Ovary (tissue), 9 donors: ENCODE measurements around the gene GNG12. TPM values are rescaled to one million over a fixed set of nuclear protein-coding genes. Genes with fewer than 3 reads are reported as not detected.

ENCODE experiments used
- DNase-seq, 5 donors: peaks; one replicate each; pipeline ENCODE4 v3.0.0-alpha.2; 2019 to 2020
- H3K27ac ChIP-seq, 2 donors: fragments of 200-600 bp; one replicate each; pipeline versions ENCODE4 v1.5.1 to v1.8.0; 2019 to 2022
- H3K27me3 ChIP-seq: fragments of 200-600 bp; one replicate; pipeline ENCODE4 v1.8.0; 2022
- H3K36me3 ChIP-seq: fragments of 200-600 bp; sonication (generic); one replicate; pipeline ENCODE4 v1.5.1; 2019
- H3K4me1 ChIP-seq: one replicate; pipeline ENCODE4 v1.8.1; 2013; ENCODE audit warnings: mild to moderate bottlenecking, moderate library complexity; ENCODE audit not compliant: insufficient read depth
- H3K4me3 ChIP-seq: fragments of 200-600 bp; sonication (generic); one replicate; pipeline ENCODE4 v1.5.1; 2017
- H3K9me3 ChIP-seq, 2 donors: fragments of 200-600 bp in 1 of 2; sonication (generic) in 1 of 2; one replicate each; pipeline versions ENCODE4 v1.5.1 to v1.8.1; 2013 to 2019; ENCODE audit warnings: mild to moderate bottlenecking in 1 of 2, moderate library complexity in 1 of 2
- EP300 ChIP-seq: sonication (generic); formaldehyde crosslinking; IDR thresholded peaks from one replicate; pipeline ENCODE4 v1.6.1; 2017; ENCODE audit warnings: antibody characterized with exemption
- POLR2A ChIP-seq: fragments of 450-650 bp; IDR thresholded peaks from one replicate; pipeline ENCODE4 v1.6.1; 2017; ENCODE audit warnings: antibody characterized with exemption, mild to moderate bottlenecking, moderate library complexity
- WGBS, 3 donors: extraction: QIAGEN DNeasy Blood & Tissue Kit in 1 of 3; methylation state at CpG; one replicate each; pipeline versions ENCODE4 v1.1.5 to v1.1.7; 2013 to 2017; 5-methylcytosine and 5-hydroxymethylcytosine counted together
- intact Hi-C, 4 donors: fragments of 100-400 bp; cut with DNase I; formaldehyde crosslinking; loops; one replicate each; pipeline versions ENCODE4 v1.11.0 to v1.15.1; 2022 to 2023
- polyA plus RNA-seq, 2 donors: library from polyadenylated mRNA; stranded (reverse); fragments of 200-250 nt in 1 of 2; fragments of 350-450 nt in 1 of 2; fragmentation: Illumina TruSeq in 1 of 2; extraction: RNeasy Lipid Tissue Mini Kit (QIAGEN cat#74804) in 1 of 2; gene quantifications; one replicate each; pipeline ENCODE4 v1.2.3, GENCODE V29; 2013 to 2014
- total RNA-seq, 7 donors: library from RNA; depleted of rRNA in 2 of 7; stranded (reverse); fragments of >200 nt in 2 of 7; fragmentation: NEBNext Ultra II Directional in 3 of 7; extraction: Animal tissue kit (Norgen Biotek cat#: 25700) in 3 of 7; gene quantifications; one replicate each; pipeline versions ENCODE4 v1.1.0 to v1.2.4, GENCODE V29; 2016 to 2023
- TF ChIP-seq, protein P1 (sequence below), 3 donors: fragments of 450-650 bp in 2 of 3; fragments of 200-600 bp in 1 of 3; IDR thresholded peaks; one replicate each; pipeline versions ENCODE4 v1.5.1 to v1.8.0; 2016 to 2022; ENCODE audit warnings: antibody characterized with exemption in 3 of 3, mild to moderate bottlenecking in 1 of 3
- donor health status: DM: no; HTN: no; CAD: no; lungs with moderate emphysema.
- donor health status: DM: no; HTN: no; CAD: no.
- donor health status: Bipolar disorder and iron deficiency.
- donor health status: DM: yes; HTN: yes; CAD: no.
- donor health status: DM: no; HTN: no; CAD: no.
- donor health status: DM: yes; HTN: yes; CAD: no.

GNG12 gene
- total and polyA plus RNA-seq, 9 donors, result 41.0 to 121 (median 68.0) TPM

DNA sequence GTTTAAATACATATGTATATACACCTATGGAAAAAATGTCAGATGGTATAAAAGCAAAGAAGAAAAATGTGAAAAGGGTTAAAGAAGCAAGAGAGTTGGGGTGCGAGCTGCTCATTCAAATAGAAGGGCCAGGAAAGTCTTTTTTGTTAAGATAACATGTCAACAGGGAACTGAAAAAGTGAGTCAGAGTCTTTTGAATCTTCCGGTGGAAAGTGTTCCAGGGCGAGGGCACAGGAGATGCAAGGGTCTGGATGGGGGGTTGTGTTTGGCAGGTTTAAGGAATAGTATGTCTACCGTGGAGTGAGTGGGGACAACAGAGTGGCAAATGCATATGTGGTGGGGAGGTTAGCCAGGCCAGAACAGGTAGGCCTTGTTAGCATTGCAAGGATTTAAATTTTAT, 22.2 kb upstream of the GNG12 start:
- intact Hi-C loops, result loop anchor here in 1 of 4 donors (10.0 kb wide), 1 partner anchor 159 kb away; no protein-coding TSS in a partner anchor
- Histone ChIP-seq H3K27me3 (no peaks in the 10 kb centered on the region), H3K27ac (no peak overlapping the region), H3K4me1 (peaks cover 7% of the 10 kb centered on the region), H3K36me3 (no peaks in the 10 kb centered on the region), H3K9me3 (no peaks in the 10 kb centered on the region), H3K4me3 (no peak overlapping the region)
- TF ChIP-seq, protein P1, sequence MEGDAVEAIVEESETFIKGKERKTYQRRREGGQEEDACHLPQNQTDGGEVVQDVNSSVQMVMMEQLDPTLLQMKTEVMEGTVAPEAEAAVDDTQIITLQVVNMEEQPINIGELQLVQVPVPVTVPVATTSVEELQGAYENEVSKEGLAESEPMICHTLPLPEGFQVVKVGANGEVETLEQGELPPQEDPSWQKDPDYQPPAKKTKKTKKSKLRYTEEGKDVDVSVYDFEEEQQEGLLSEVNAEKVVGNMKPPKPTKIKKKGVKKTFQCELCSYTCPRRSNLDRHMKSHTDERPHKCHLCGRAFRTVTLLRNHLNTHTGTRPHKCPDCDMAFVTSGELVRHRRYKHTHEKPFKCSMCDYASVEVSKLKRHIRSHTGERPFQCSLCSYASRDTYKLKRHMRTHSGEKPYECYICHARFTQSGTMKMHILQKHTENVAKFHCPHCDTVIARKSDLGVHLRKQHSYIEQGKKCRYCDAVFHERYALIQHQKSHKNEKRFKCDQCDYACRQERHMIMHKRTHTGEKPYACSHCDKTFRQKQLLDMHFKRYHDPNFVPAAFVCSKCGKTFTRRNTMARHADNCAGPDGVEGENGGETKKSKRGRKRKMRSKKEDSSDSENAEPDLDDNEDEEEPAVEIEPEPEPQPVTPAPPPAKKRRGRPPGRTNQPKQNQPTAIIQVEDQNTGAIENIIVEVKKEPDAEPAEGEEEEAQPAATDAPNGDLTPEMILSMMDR (IDR thresholded peaks at IDR 0.05), result no peak
- TF ChIP-seq POLR2A, result no peak
- TF ChIP-seq EP300, result no peak
- whole genome bisulfite sequencing, 3 donors, result 27 to 43% (median 30%) methylated on average over 4 of the region's 4 CpGs
- DNase-seq, result no peak

DNA sequence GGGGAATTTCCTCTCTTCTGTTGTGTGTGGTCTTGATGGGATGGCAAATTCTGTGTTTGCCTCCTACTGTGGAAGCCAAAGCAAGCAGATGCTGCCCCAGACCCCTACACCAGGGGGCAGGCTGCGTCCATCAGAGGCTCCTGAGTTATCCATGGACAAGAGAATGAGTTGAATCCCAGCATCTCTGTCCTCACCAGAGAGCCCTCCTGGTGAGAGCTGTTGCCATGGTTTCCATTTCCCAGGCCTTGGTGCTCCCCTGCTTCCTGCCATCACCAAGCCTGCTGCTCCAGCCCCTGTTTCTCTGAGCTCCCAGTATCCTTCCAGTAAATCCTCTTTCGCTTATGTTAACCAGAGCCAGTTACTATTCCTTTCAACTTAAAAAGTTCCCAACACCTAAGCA, 20.4 kb upstream of the GNG12 start:
- H3K4me3 ChIP-seq, result no peak overlapping the region
- no peak for TF ChIP-seq EP300
- TF ChIP-seq, protein P1 (IDR thresholded peaks at IDR 0.05), result peak; percentile 27 to 66 (median 58)
- H3K27ac ChIP-seq, result no peak overlapping the region
- intact Hi-C loops, result loop anchor here in 3 of 4 donors (5.0 to 10.0 kb wide), 6 partner anchors 159 to 494 kb away; partner anchors contain the start of gene DIRAS3 (in 1 of the 3)
- no peaks in the 10 kb centered on the region for H3K9me3 ChIP-seq
- H3K4me1 ChIP-seq, result peaks cover 7% of the 10 kb centered on the region
- 32 to 61% (median 43%) methylated on average over 2 of the region's 2 CpGs for WGBS, 3 donors
- H3K27me3 ChIP-seq, result no peaks in the 10 kb centered on the region
- no peaks in the 10 kb centered on the region for H3K36me3 ChIP-seq
- peak; percentile 67 to 86 (median 76) for DNase-seq

DNA sequence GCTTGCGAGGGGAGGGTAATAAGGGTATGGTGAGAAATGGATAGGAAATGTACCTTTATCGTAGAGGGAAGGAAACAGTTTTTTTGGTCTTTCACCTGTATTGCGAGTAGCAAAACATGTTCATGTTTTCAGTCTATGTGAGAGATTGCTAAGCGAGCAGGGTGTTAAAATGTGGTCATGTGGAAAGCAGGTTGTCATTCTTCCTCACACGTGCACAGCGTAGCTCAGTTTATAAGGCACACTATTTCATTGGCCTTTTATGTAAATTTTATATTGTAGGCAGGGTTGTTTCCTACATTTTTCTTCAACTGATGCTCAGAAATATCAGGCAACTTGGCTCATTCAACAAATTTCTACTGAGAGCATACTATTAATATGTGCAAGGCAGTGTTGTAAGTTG, 18.5 kb upstream of the GNG12 start:
- Histone ChIP-seq H3K27me3 (no peaks in the 10 kb centered on the region), H3K4me3 (no peak overlapping the region), H3K4me1 (peaks cover 7% of the 10 kb centered on the region), H3K9me3 (no peaks in the 10 kb centered on the region), H3K27ac (no peak overlapping the region), H3K36me3 (no peaks in the 10 kb centered on the region)
- DNase-seq, result no peak
- intact Hi-C loops, result loop anchor here in 3 of 4 donors (5.0 to 10.0 kb wide), 6 partner anchors 161 to 496 kb away; partner anchors contain the start of gene DIRAS3 (in 1 of the 3)
- WGBS, 3 donors, result 92 to 98% (median 94%) methylated on average over 6 of the region's 6 CpGs
- TF ChIP-seq POLR2A (no peak), EP300 (no peak)
- TF ChIP-seq, protein P1 (IDR thresholded peaks at IDR 0.05), result no peak

DNA sequence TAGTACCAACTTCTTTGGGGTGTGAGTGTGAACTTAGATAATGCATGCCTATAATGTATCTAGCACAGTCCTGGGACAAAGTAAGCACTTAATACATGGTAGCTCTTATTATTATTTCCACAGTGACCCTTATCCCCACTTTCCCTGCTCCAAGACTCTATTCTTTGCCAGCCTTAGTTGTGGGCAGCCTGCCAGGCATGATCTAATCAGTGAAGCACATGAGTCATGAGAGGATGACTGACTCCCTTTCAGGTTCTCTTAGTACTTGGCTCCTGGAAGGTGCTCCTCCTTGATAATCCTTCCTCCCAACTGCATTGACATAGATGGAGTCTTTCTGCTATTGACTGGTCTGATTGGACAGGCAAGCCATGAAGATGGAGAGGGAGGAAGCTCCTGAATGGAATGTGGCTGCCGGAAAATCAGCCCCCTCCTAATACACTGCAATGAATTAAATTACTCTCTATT, 17.4 kb upstream of the GNG12 start:
- H3K36me3 ChIP-seq, result no peaks in the 10 kb centered on the region
- peak; percentile 71 to 83 (median 74) for DNase-seq
- H3K27ac ChIP-seq, result no peak overlapping the region
- no peak overlapping the region for H3K4me3 ChIP-seq
- H3K27me3 ChIP-seq, result no peaks in the 10 kb centered on the region
- H3K4me1 ChIP-seq, result peaks cover 5% of the 10 kb centered on the region
- intact Hi-C loops, result loop anchor here in 3 of 4 donors (5.0 to 10.0 kb wide), 6 partner anchors 162 to 497 kb away; partner anchors contain the start of gene DIRAS3 (in 1 of the 3)
- WGBS, 3 donors, result 29 to 71% (median 69%) methylated on average over 1 of the region's 1 CpG
- no peaks in the 10 kb centered on the region for H3K9me3 ChIP-seq
- TF ChIP-seq, protein P1 (IDR thresholded peaks at IDR 0.05), result no peak
- TF ChIP-seq POLR2A (no peak), EP300 (no peak)
